Keratinocyte (primary cell): Measurements from ENCODE around the gene NHERF2. TPM values are rescaled to one million over a fixed set of nuclear protein-coding genes. Genes with fewer than 3 reads are reported as not detected.

Source experiments
- DNase-seq: peaks from one replicate; pipeline ENCODE4 v3.0.0-alpha.2; 2011; ENCODE audit warnings: low read depth, missing footprints, low spot score
- FAIRE-seq: peaks from 2 replicates; lab custom pipeline; 2011; peaks lifted over from hg19 to GRCh38; lab: Jason Lieb, UNC
- H2AFZ ChIP-seq: 2 replicates; pipeline ENCODE4 v1.6.0; 2012; ENCODE audit warnings: low read length, control low read depth, inconsistent platforms; ENCODE audit not compliant: control insufficient read depth
- H3K27ac ChIP-seq: 2 replicates; pipeline ENCODE4 v1.5.1; 2011; ENCODE audit warnings: low read length; ENCODE audit not compliant: control insufficient read depth, insufficient read depth
- H3K27me3 ChIP-seq: 3 replicates; pipeline ENCODE4 v1.6.0; 2011; ENCODE audit warnings: low read length; ENCODE audit not compliant: control insufficient read depth, insufficient read depth; ENCODE audit errors: extremely low read depth
- H3K36me3 ChIP-seq, 2 experiments: 2 replicates in 1 of 2; 3 replicates in 1 of 2; pipeline ENCODE4 v1.5.1; 2011; ENCODE audit warnings: low read length in 2 of 2, mild to moderate bottlenecking in 1 of 2; ENCODE audit not compliant: control insufficient read depth in 2 of 2, insufficient read depth in 2 of 2; ENCODE audit errors: extremely low read depth in 1 of 2
- H3K4me1 ChIP-seq: 3 replicates; pipeline ENCODE4 v1.5.1; 2011; ENCODE audit warnings: low read length; ENCODE audit not compliant: control insufficient read depth, insufficient read depth; ENCODE audit errors: extremely low read depth
- H3K4me2 ChIP-seq: 3 replicates; pipeline ENCODE4 v1.6.0; 2011; ENCODE audit warnings: low read depth, low read length; ENCODE audit not compliant: control insufficient read depth, insufficient read depth; ENCODE audit errors: extremely low read depth
- H3K4me3 ChIP-seq, 3 experiments: fragments of 200-600 bp in 1 of 3; sonication (generic) in 1 of 3; 2 replicates in 2 of 3; 3 replicates in 1 of 3; pipeline ENCODE4 v1.5.1; 2011 to 2016; ENCODE audit warnings: low read length in 3 of 3, mild to moderate bottlenecking in 3 of 3, control low read depth in 2 of 3, inconsistent platforms in 1 of 3, low read depth in 1 of 3, mixed read lengths in 1 of 3, mixed run types in 1 of 3, moderate library complexity in 1 of 3; ENCODE audit not compliant: control insufficient read depth in 2 of 3, insufficient read depth in 2 of 3; ENCODE audit errors: extremely low read depth in 1 of 3
- H3K79me2 ChIP-seq: 2 replicates; pipeline ENCODE4 v1.6.0; 2012; ENCODE audit warnings: low read length; ENCODE audit not compliant: control insufficient read depth, insufficient read depth
- H3K9ac ChIP-seq: 3 replicates; pipeline ENCODE4 v1.6.0; 2011; ENCODE audit warnings: low read length; ENCODE audit not compliant: control insufficient read depth, insufficient read depth; ENCODE audit errors: extremely low read depth
- H3K9me1 ChIP-seq: 3 replicates; pipeline ENCODE4 v1.6.0; 2011; ENCODE audit warnings: low read length; ENCODE audit not compliant: control insufficient read depth, insufficient read depth; ENCODE audit errors: extremely low read depth
- H3K9me3 ChIP-seq: 2 replicates; pipeline ENCODE4 v1.5.1; 2012; ENCODE audit warnings: low read depth, low read length; ENCODE audit not compliant: control insufficient read depth
- H4K20me1 ChIP-seq: 3 replicates; pipeline ENCODE4 v1.6.0; 2011; ENCODE audit warnings: low read length; ENCODE audit not compliant: control insufficient read depth, insufficient read depth; ENCODE audit errors: extremely low read depth
- CTCF ChIP-seq, 3 experiments: IDR thresholded peaks in 1 of 3; conservative IDR thresholded peaks in 1 of 3; optimal IDR thresholded peaks in 1 of 3; 2 replicates in 2 of 3; 3 replicates in 1 of 3; pipeline versions ENCODE3 to v1.5.1; 2011; ENCODE audit warnings: low read length in 3 of 3, mild to moderate bottlenecking in 3 of 3, moderate library complexity in 2 of 3, control low read depth in 1 of 3, inconsistent platforms in 1 of 3; ENCODE audit not compliant: insufficient read depth in 2 of 3; ENCODE audit errors: extremely low read depth in 1 of 3
- EZH2 ChIP-seq: IDR thresholded peaks from one replicate; pipeline ENCODE4 v1.6.1; 2012; ENCODE audit warnings: inconsistent platforms, mild to moderate bottlenecking, low read length, moderate library complexity
- dilution Hi-C: fragments of 300-500 bp; cut with MboI; formaldehyde crosslinking; loops from one replicate; pipeline ENCODE4 v1.7.0; 2020; ENCODE audit warnings: low sequenced_read_pairs; ENCODE audit not compliant: extremely low pct_ligation_motif_present
- polyA plus RNA-seq, 5 experiments: library from polyadenylated mRNA; depleted of rRNA in 3 of 5; stranded (reverse) in 3 of 5; stranded (forward) in 1 of 5; unstranded in 1 of 5; fragments of >200 nt; gene quantifications; 1 replicate in 1 of 5; 2 replicates in 3 of 5; 3 replicates in 1 of 5; pipeline versions ENCODE4 v1.2.1 to v1.2.3, GENCODE V29; 2011 to 2012; ENCODE audit warnings: missing spikeins in 2 of 5, low read depth in 1 of 5, low replicate concordance in 1 of 5

Gene NHERF2
- polyA plus RNA-seq, 1 donor (not counting 4 experiments of a cell fraction or from before 2014, with no cell fraction given): 5.9 TPM

GRCh38 chr16:2029350-2029749, 2.6 kb downstream of the NHERF2 start:
- TF ChIP-seq CTCF (optimal IDR thresholded peaks at IDR 0.05 in 1 of 3, IDR thresholded peaks at IDR 0.05 in 1 of 3, conservative IDR thresholded peaks at IDR 0.05 in 1 of 3; ENCODE audit: extremely low read depth in 1 of 3, insufficient read depth in 2 of 3, low read length in 3 of 3) (no peak), EZH2 (no peak)
- H3K27me3 ChIP-seq: no peaks in the 10 kb centered on the region
- dilution Hi-C loops: no loop called here
- H2AFZ ChIP-seq: no peak overlapping the region
- H3K4me2 ChIP-seq: no peak overlapping the region
- no peak overlapping the region for H3K4me3 ChIP-seq
- H3K9ac ChIP-seq: no peak overlapping the region
- no peaks in the 10 kb centered on the region for H4K20me1 ChIP-seq
- peaks cover 15% of the 10 kb centered on the region for H3K4me1 ChIP-seq
- DNase-seq (no peak), FAIRE-seq (no peak)
- no peak overlapping the region for H3K27ac ChIP-seq
- no peaks in the 10 kb centered on the region for H3K36me3 ChIP-seq
- no peaks in the 10 kb centered on the region for H3K9me3 ChIP-seq
- no peaks in the 10 kb centered on the region for H3K79me2 ChIP-seq
- no peaks in the 10 kb centered on the region for H3K9me1 ChIP-seq

- H3K4me2 ChIP-seq: no peak overlapping the region
- H4K20me1 ChIP-seq: no peaks in the 10 kb centered on the region
- no peaks in the 10 kb centered on the region for H3K79me2 ChIP-seq
- no peak for TF ChIP-seq EZH2
- TF ChIP-seq CTCF (optimal IDR thresholded peaks at IDR 0.05 in 1 of 3, IDR thresholded peaks at IDR 0.05 in 1 of 3, conservative IDR thresholded peaks at IDR 0.05 in 1 of 3; ENCODE audit: extremely low read depth in 1 of 3, insufficient read depth in 2 of 3, low read length in 3 of 3): no peak
- no peaks in the 10 kb centered on the region for H3K9me1 ChIP-seq
- no peak overlapping the region for H2AFZ ChIP-seq
- no peak overlapping the region for H3K4me3 ChIP-seq
- H3K36me3 ChIP-seq: no peaks in the 10 kb centered on the region
- H3K9me3 ChIP-seq: no peaks in the 10 kb centered on the region
- no peak for DNase-seq
- H3K9ac ChIP-seq: no peak overlapping the region
- FAIRE-seq: no peak
- H3K4me1 ChIP-seq: peaks cover 15% of the 10 kb centered on the region
- dilution Hi-C loops: no loop called here
- no peaks in the 10 kb centered on the region for H3K27me3 ChIP-seq
- no peak overlapping the region for H3K27ac ChIP-seq
These were observed 3.3 kb downstream of the NHERF2 start for GRCh38 chr16:2030036-2030435.
